Activated CD4-positive, alpha-beta memory T cell treated with anti-CD3 and anti-CD28 coated beads, Interleukin-2, amount 10 ng/mL, durations not matched to agents 7 days and 5 days (primary cell): ENCODE data around the gene FOXK2. TPM values are rescaled to one million over a fixed set of nuclear protein-coding genes. Genes with fewer than 3 reads are reported as not detected.

ENCODE experiments used
- CTCF ChIA-PET: fragments of 350-600 bp; sonication (Branson Sonifier 250); formaldehyde crosslinking; loops from one replicate; lab custom pipeline; 2021; ENCODE audit warnings: antibody characterized with exemption, inconsistent platforms; lab: Charles Lee
- POLR2A ChIA-PET: fragments of 350-600 bp; sonication (Branson Sonifier 250); formaldehyde crosslinking; loops from one replicate; lab custom pipeline; 2021; ENCODE audit warnings: antibody characterized with exemption; lab: Charles Lee
- DNase-seq: peaks from one replicate; pipeline ENCODE4 v3.0.0-alpha.2; 2020
- H3K27ac Mint-ChIP-seq: one replicate; pipeline ENCODE4 v1.8.0; 2021; ENCODE audit warnings: mild to moderate bottlenecking, mixed read lengths
- H3K27me3 Mint-ChIP-seq: one replicate; pipeline ENCODE4 v1.8.0; 2021; ENCODE audit warnings: mixed read lengths
- H3K36me3 Mint-ChIP-seq: one replicate; pipeline ENCODE4 v1.8.0; 2021; ENCODE audit warnings: low read depth, mixed read lengths
- H3K4me1 Mint-ChIP-seq: one replicate; pipeline ENCODE4 v1.8.0; 2021; ENCODE audit warnings: mixed read lengths
- H3K4me3 Mint-ChIP-seq: one replicate; pipeline ENCODE4 v1.8.0; 2021; ENCODE audit warnings: mild to moderate bottlenecking, mixed read lengths
- H3K9me3 Mint-ChIP-seq: one replicate; pipeline ENCODE4 v1.8.0; 2021; ENCODE audit warnings: mixed read lengths
- total RNA-seq, 2 experiments: library from RNA; stranded (reverse); gene quantifications; one replicate each; pipeline ENCODE4 v1.2.3, GENCODE V29; 2021

FOXK2 gene
- total RNA-seq, 2 experiments from 2014 or later = 53.3 to 68.2 TPM

DNA sequence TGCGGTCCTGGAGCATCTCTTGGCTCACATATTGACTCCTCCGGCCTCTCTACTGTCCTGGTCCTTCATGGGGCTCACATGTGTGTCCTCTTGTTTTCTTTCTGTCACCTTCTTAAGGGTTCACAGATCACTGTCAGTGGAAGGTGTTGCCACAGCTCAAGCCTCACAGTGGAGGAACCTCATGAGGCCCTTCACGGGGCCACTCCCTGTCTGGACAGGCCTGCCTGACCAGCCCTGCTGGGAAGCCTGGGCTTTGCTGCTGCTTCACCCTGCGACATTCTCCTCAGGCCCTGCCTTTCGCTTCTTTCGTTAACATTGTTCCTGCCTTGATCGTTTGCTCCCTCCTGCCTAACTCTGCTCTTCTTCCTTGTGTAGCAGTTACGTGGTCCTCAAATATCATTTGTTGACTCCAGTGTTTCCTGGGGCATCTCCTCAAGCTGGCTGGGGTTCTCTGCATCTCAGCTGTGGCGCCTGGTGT, 72.8 kb downstream of the FOXK2 start:
- ChIA-PET CTCF (interaction anchor here (0.7 kb wide), 1 partner anchor 66 kb away, joined by 3 read pairs; no protein-coding TSS in a partner anchor), POLR2A (interaction anchor here (0.7 to 1.8 kb wide), 8 partner anchors 9 to 294 kb away, joined by 3 to 7 read pairs (median 4); partner anchors contain the start of gene FOXK2)
- peak overlapping the region; percentile 70 for H3K4me3 Mint-ChIP-seq
- peaks cover 38% of the 10 kb centered on the region for H3K4me1 Mint-ChIP-seq
- DNase-seq = no peak
- H3K27ac Mint-ChIP-seq = peak overlapping the region; percentile 94
- no peaks in the 10 kb centered on the region for H3K9me3 Mint-ChIP-seq
- no peaks in the 10 kb centered on the region for H3K27me3 Mint-ChIP-seq
- H3K36me3 Mint-ChIP-seq = peaks cover 31% of the 10 kb centered on the region

- CTCF ChIA-PET = no interaction called here
- POLR2A ChIA-PET = interaction anchor here (0.6 to 1.5 kb wide), 4 partner anchors 11 to 144 kb away, joined by 3 to 4 read pairs (median 4); no protein-coding TSS in a partner anchor
- H3K27me3 Mint-ChIP-seq = no peaks in the 10 kb centered on the region
- H3K36me3 Mint-ChIP-seq = peaks cover 30% of the 10 kb centered on the region
- peak; percentile 71 for DNase-seq
- peak overlapping the region; percentile 70 for H3K4me3 Mint-ChIP-seq
- peaks cover 38% of the 10 kb centered on the region for H3K4me1 Mint-ChIP-seq
- H3K9me3 Mint-ChIP-seq = no peaks in the 10 kb centered on the region
- H3K27ac Mint-ChIP-seq = peak overlapping the region; percentile 94
Measured at GRCh38 chr17:82592767-82593589, 73.4 kb downstream of the FOXK2 start.

GRCh38 chr17:82593590-82594087, 74.1 kb downstream of the FOXK2 start:
- Mint-ChIP-seq H3K4me1 (peaks cover 38% of the 10 kb centered on the region), H3K27me3 (no peaks in the 10 kb centered on the region), H3K9me3 (no peaks in the 10 kb centered on the region), H3K27ac (peak overlapping the region; percentile 94), H3K4me3 (peak overlapping the region; percentile 70), H3K36me3 (peaks cover 29% of the 10 kb centered on the region)
- ChIA-PET CTCF (no interaction called here), POLR2A (interaction anchor here (0.6 to 0.7 kb wide), 2 partner anchors 10 to 471 kb away, joined by 3 read pairs; no protein-coding TSS in a partner anchor)
- DNase-seq = no peak

DNA sequence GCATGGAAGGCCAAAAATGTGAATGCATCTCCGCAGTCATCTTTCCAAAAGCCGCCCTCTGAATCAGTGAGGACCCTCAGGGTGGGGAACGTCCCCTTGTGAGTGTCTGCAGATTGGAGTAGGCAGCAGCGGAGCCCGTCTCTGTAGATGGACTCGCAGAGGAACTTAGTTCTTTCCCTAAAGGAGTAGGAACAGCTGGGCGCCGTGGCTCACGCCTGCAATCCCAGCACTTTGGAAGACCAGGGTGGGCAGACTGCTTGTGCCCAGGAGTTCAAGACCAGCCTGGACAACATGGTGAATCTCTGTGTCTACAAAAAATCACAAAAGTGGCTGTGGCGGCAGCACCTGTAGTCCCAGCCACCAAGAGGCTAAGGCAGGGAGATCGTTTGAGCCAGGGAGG, 75.0 kb downstream of the FOXK2 start:
- peak overlapping the region; percentile 41 for H3K4me3 Mint-ChIP-seq
- no peaks in the 10 kb centered on the region for H3K27me3 Mint-ChIP-seq
- CTCF ChIA-PET = no interaction called here
- peaks cover 38% of the 10 kb centered on the region for H3K4me1 Mint-ChIP-seq
- H3K36me3 Mint-ChIP-seq = peaks cover 29% of the 10 kb centered on the region
- POLR2A ChIA-PET = interaction anchor here (0.7 kb wide), 1 partner anchor 471 kb away, joined by 3 read pairs; no protein-coding TSS in a partner anchor
- H3K27ac Mint-ChIP-seq = peak overlapping the region; percentile 66
- H3K9me3 Mint-ChIP-seq = no peaks in the 10 kb centered on the region
- no peak for DNase-seq

- POLR2A ChIA-PET = no interaction called here
Measured at GRCh38 chr17:82595893-82596292, 76.4 kb downstream of the FOXK2 start.

DNA sequence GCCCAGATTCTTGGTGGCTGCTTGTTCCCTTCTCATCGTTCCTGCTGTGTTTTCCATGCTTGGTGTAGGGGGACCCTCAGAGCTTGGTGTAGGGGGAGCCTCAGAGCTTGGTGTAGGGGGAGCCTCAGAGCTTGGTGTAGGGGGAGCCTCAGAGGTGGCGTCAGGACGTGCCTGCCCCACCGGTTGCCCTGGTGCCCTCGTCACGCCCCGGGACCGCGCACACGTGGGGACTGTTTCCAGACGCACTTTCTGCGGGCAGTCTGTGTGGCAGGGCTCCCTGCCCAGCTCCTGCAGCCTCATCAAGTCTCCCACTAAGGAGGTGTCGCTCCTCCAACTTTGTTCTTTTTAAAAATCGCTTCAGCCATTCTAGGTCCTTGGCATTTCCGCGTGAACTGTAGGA, 76.8 kb downstream of the FOXK2 start:
- POLR2A ChIA-PET = no interaction called here
- no peaks in the 10 kb centered on the region for H3K9me3 Mint-ChIP-seq
- H3K27ac Mint-ChIP-seq = no peak overlapping the region
- no peak for DNase-seq
- H3K36me3 Mint-ChIP-seq = peaks cover 35% of the 10 kb centered on the region
- H3K4me3 Mint-ChIP-seq = no peak overlapping the region
- no peaks in the 10 kb centered on the region for H3K27me3 Mint-ChIP-seq
- H3K4me1 Mint-ChIP-seq = peaks cover 35% of the 10 kb centered on the region
- CTCF ChIA-PET = no interaction called here

More at GRCh38 chr17:82595893-82596292, 76.4 kb downstream of the FOXK2 start:
- CTCF ChIA-PET = no interaction called here
- DNase-seq = no peak
- H3K36me3 Mint-ChIP-seq = peaks cover 31% of the 10 kb centered on the region
- peaks cover 38% of the 10 kb centered on the region for H3K4me1 Mint-ChIP-seq
- H3K27ac Mint-ChIP-seq = no peak overlapping the region
- H3K4me3 Mint-ChIP-seq = no peak overlapping the region
- no peaks in the 10 kb centered on the region for H3K9me3 Mint-ChIP-seq
- H3K27me3 Mint-ChIP-seq = no peaks in the 10 kb centered on the region

GRCh38 chr17:82596837-82597672, 77.5 kb downstream of the FOXK2 start:
- no peaks in the 10 kb centered on the region for H3K9me3 Mint-ChIP-seq
- POLR2A ChIA-PET = no interaction called here
- DNase-seq = no peak
- CTCF ChIA-PET = no interaction called here
- H3K4me3 Mint-ChIP-seq = no peak overlapping the region
- H3K27me3 Mint-ChIP-seq = no peaks in the 10 kb centered on the region
- H3K27ac Mint-ChIP-seq = no peak overlapping the region
- peaks cover 29% of the 10 kb centered on the region for H3K4me1 Mint-ChIP-seq
- peaks cover 43% of the 10 kb centered on the region for H3K36me3 Mint-ChIP-seq

DNA sequence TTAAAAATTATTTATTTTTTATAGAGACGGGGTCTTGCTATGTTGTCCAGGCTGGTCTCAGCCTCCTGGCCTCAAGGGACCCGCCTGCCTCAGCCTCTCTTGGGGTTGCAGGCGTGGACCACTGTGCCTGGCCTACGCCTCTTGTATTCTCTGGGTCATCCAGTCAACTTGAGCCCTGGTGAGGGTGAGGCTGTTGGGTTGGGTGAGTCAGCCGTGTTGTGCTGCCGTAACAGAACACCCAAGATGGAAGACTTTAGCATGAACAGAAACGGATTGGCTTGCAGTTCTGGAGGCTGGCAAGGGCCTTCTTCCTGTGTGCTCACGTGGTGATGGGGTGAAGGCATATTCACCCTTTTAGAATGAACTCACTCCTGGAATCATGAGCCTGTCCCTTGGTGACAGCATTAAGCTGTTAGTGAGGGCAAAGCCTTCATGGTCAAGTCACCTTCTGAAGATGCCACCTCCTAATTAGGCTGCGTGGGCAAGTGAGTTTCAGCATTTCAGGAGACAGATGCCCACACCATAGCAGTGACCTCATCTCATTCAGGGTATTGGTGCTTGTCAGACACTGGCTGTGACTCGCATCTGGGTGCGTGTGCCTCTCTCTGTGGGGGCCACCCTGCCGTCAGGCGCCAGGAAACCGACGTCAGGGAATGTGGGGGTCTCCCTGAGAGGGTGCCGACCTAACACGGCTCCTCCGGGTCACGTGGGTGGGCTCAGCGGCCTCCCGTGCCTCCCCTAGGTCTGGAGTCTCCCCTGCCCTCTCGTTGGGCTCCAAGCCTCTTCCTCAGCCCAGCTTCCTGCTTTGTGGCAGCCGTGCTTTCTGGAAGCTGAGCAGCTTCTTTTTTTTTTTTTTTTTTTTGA, 79.0 kb downstream of the FOXK2 start:
- POLR2A ChIA-PET = no interaction called here
- no peaks in the 10 kb centered on the region for H3K27me3 Mint-ChIP-seq

GRCh38 chr17:82599674-82600661, 80.4 kb downstream of the FOXK2 start:
- H3K4me3 Mint-ChIP-seq = no peak overlapping the region
- H3K9me3 Mint-ChIP-seq = no peaks in the 10 kb centered on the region
- H3K27me3 Mint-ChIP-seq = no peaks in the 10 kb centered on the region
- ChIA-PET POLR2A (interaction anchor here (1.4 kb wide), 1 partner anchor 8 kb away, joined by 4 read pairs; no protein-coding TSS in a partner anchor), CTCF (no interaction called here)
- H3K27ac Mint-ChIP-seq = no peak overlapping the region
- peaks cover 52% of the 10 kb centered on the region for H3K36me3 Mint-ChIP-seq
- H3K4me1 Mint-ChIP-seq = peaks cover 20% of the 10 kb centered on the region
- DNase-seq = no peak

More for the DNA sequence above, 79.0 kb downstream of the FOXK2 start:
- no peaks in the 10 kb centered on the region for H3K9me3 Mint-ChIP-seq
- CTCF ChIA-PET = no interaction called here
- DNase-seq = no peak
- no peak overlapping the region for H3K27ac Mint-ChIP-seq
- H3K4me1 Mint-ChIP-seq = peaks cover 25% of the 10 kb centered on the region
- no peak overlapping the region for H3K4me3 Mint-ChIP-seq
- peaks cover 49% of the 10 kb centered on the region for H3K36me3 Mint-ChIP-seq

DNA sequence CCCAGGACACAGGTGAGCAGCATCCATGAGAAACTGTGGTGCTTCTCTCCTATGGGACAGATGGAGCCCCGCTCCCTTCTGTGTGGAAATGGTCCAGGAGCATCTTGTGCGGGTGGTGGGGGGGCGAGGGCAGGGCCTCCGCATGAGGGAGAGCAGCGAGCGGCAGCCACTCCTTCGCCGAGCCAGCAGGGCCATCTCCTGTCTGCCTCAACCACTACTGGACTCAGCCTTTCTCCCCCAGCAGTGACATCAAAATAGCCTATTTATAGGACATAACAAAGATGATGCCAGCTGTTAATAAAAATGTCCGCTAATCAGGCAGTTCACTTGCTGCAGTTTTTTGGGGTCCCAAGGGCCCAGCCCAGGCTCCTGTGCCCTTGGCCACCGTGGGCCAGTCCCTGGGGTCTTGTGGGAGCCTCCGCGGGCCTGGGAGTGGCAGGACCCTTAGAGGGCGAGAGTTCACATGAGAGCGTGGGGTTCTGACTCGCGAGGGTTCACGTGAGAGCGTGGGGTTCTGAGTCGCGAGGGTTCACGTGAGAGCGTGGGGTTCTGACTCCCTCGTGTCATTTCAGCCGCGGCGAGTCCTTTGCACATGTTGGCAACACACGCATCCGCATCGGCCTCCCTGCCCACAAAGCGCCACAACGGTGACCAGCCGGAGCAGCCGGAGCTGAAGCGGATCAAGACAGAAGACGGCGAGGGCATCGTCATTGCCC, 81.4 kb downstream of the FOXK2 start:
- H3K27ac Mint-ChIP-seq = no peak overlapping the region
- no peaks in the 10 kb centered on the region for H3K9me3 Mint-ChIP-seq
- no peak overlapping the region for H3K4me3 Mint-ChIP-seq
- no peaks in the 10 kb centered on the region for H3K27me3 Mint-ChIP-seq
- ChIA-PET CTCF (no interaction called here), POLR2A (interaction anchor here (1.4 kb wide), 1 partner anchor 9 kb away, joined by 4 read pairs; no protein-coding TSS in a partner anchor)
- H3K36me3 Mint-ChIP-seq = peaks cover 59% of the 10 kb centered on the region
- H3K4me1 Mint-ChIP-seq = peaks cover 19% of the 10 kb centered on the region
- no peak for DNase-seq
